Gastroesophageal sphincter (tissue), 3 donors: ENCODE results near the gene HTD2.

Source experiments
- CTCF ChIP-seq, 4 experiments: fragments of 200-600 bp in 2 of 4; fragments of 450-650 bp in 2 of 4; sonication (generic) in 1 of 4; IDR thresholded peaks; one replicate each; pipeline ENCODE4 v1.5.1; 2017 to 2019; ENCODE audit warnings: antibody characterized with exemption in 4 of 4, mild to moderate bottlenecking in 2 of 4, moderate library complexity in 2 of 4
- EP300 ChIP-seq: sonication (generic); formaldehyde crosslinking; IDR thresholded peaks from one replicate; pipeline ENCODE4 v1.6.1; 2017; ENCODE audit warnings: antibody characterized with exemption, mild to moderate bottlenecking
- POLR2A ChIP-seq, 2 donors: fragments of 450-650 bp; IDR thresholded peaks; one replicate each; pipeline ENCODE4 v1.6.1; 2017; ENCODE audit warnings: antibody characterized with exemption in 2 of 2, mild to moderate bottlenecking in 2 of 2, moderate library complexity in 1 of 2
- POLR2AphosphoS5 ChIP-seq: sonication (generic); formaldehyde crosslinking; IDR thresholded peaks from one replicate; pipeline ENCODE4 v1.6.1; 2017; ENCODE audit warnings: antibody characterized with exemption

GRCh38 chr3:58329150-58329921 is 23.0 kb downstream of the HTD2 start:
- no peak for TF ChIP-seq POLR2A (IDR thresholded peaks at IDR 0.05)
- TF ChIP-seq CTCF (IDR thresholded peaks at IDR 0.05) = no peak
- no peak for TF ChIP-seq EP300
- TF ChIP-seq POLR2AphosphoS5 = no peak
